B cell (primary cell): ENCODE measurements around the gene PRR14. TPM values are rescaled to one million over a fixed set of nuclear protein-coding genes. Genes with fewer than 3 reads are reported as not detected.
A peak's percentile ranks its signal among the peaks of the same experiment; 100 is the strongest.

ENCODE experiments used
- ATAC-seq: fragments of 200-7000 bp; cut with Tn5 transposase; one replicate; pipeline ENCODE4 v1.10.0; 2021; ENCODE audit warnings: low read depth, mild to moderate bottlenecking, moderate number of reproducible peaks, moderate library complexity
- CTCF ChIA-PET: fragments of 350-600 bp; sonication (Branson Sonifier 250); formaldehyde crosslinking; loops from one replicate; lab custom pipeline; 2021; ENCODE audit warnings: antibody characterized with exemption, inconsistent platforms; lab: Charles Lee
- POLR2A ChIA-PET: fragments of 350-600 bp; sonication (Branson Sonifier 250); formaldehyde crosslinking; loops from one replicate; lab custom pipeline; 2021; ENCODE audit warnings: antibody characterized with exemption; lab: Charles Lee
- DNase-seq: peaks from one replicate; pipeline ENCODE4 v3.0.0; 2013
- H2AFZ ChIP-seq: 2 replicates; pipeline ENCODE4 v1.6.1; 2012; ENCODE audit warnings: mild to moderate bottlenecking, low read depth, low read length; ENCODE audit not compliant: insufficient read depth, poor library complexity, severe bottlenecking
- H3K27ac ChIP-seq, 2 donors: 1 replicate in 1 of 2; 2 replicates in 1 of 2; pipeline ENCODE4 v1.5.1; 2012 to 2013; ENCODE audit warnings: low read length in 2 of 2, mild to moderate bottlenecking in 2 of 2, moderate library complexity in 1 of 2
- H3K27me3 ChIP-seq, 4 experiments: fragments of 200-600 bp in 1 of 4; sonication (generic) in 1 of 4; replicated peaks in 1 of 4; 1 replicate in 2 of 4; 2 replicates in 2 of 4; pipeline versions ENCODE4 v1.6.1 to v1.7.0; 2013 to 2016; ENCODE audit warnings: low read length in 3 of 4, mild to moderate bottlenecking in 2 of 4, mixed read lengths in 1 of 4, moderate library complexity in 1 of 4; ENCODE audit not compliant: insufficient read depth in 4 of 4, control insufficient read depth in 3 of 4; ENCODE audit errors: control extremely low read depth in 1 of 4
- H3K36me3 ChIP-seq, 2 experiments: replicated peaks in 1 of 2; 1 replicate in 1 of 2; 2 replicates in 1 of 2; pipeline versions ENCODE4 v1.6.1 to v1.7.1; 2013; ENCODE audit warnings: low read length in 1 of 2; ENCODE audit not compliant: insufficient read depth in 2 of 2, control insufficient read depth in 1 of 2; ENCODE audit errors: control extremely low read depth in 1 of 2, extremely low read depth in 1 of 2
- H3K4me1 ChIP-seq, 2 donors: fragments of 200-600 bp in 1 of 2; sonication (generic) in 1 of 2; 1 replicate in 1 of 2; 2 replicates in 1 of 2; pipeline versions ENCODE4 v1.5.1 to v1.6.1; 2013 to 2017; ENCODE audit warnings: low read length in 2 of 2; ENCODE audit not compliant: control insufficient read depth in 2 of 2, insufficient read depth in 2 of 2
- H3K4me2 ChIP-seq: replicated peaks from 2 replicates; pipeline ENCODE3; 2012; ENCODE audit warnings: mild to moderate bottlenecking, low read depth, low read length; ENCODE audit not compliant: poor library complexity, severe bottlenecking
- H3K4me3 ChIP-seq, 5 experiments: fragments of 200-600 bp in 1 of 5; sonication (generic) in 1 of 5; 1 replicate in 3 of 5; 2 replicates in 2 of 5; pipeline versions ENCODE4 v1.5.1 to v1.7.0; 2011 to 2016; ENCODE audit warnings: low read length in 4 of 5, mild to moderate bottlenecking in 4 of 5, low read depth in 2 of 5, control low read depth in 1 of 5, moderate library complexity in 1 of 5; ENCODE audit not compliant: insufficient read depth in 1 of 5; ENCODE audit errors: control extremely low read depth in 1 of 5, extremely low read depth in 1 of 5
- H3K79me2 ChIP-seq: fragments of 200-600 bp; sonication (generic); one replicate; pipeline ENCODE4 v1.6.0; 2016; ENCODE audit warnings: low read length; ENCODE audit not compliant: control insufficient read depth, insufficient read depth
- H3K9ac ChIP-seq: fragments of 200-600 bp; sonication (generic); 2 replicates; pipeline ENCODE4 v1.6.1; 2017; ENCODE audit warnings: mild to moderate bottlenecking, low read length, moderate library complexity
- H3K9me3 ChIP-seq, 3 donors: one replicate each; pipeline versions ENCODE4 v1.6.1 to v1.7.1; 2013; ENCODE audit warnings: low read length in 2 of 3; ENCODE audit not compliant: control insufficient read depth in 2 of 3, insufficient read depth in 1 of 3; ENCODE audit errors: control extremely low read depth in 1 of 3
- H4K20me1 ChIP-seq: 2 replicates; pipeline ENCODE4 v1.6.0; 2012; ENCODE audit warnings: mild to moderate bottlenecking, low read length; ENCODE audit not compliant: insufficient read depth, control insufficient read depth, poor library complexity, severe bottlenecking
- H3K27ac Mint-ChIP-seq: one replicate; pipeline ENCODE4 v1.8.0; 2021; ENCODE audit warnings: mixed read lengths
- H3K27me3 Mint-ChIP-seq: one replicate; pipeline ENCODE4 v1.8.0; 2021; ENCODE audit warnings: mixed read lengths
- H3K4me1 Mint-ChIP-seq: one replicate; pipeline ENCODE4 v1.8.0; 2021; ENCODE audit warnings: mixed read lengths
- H3K4me3 Mint-ChIP-seq: one replicate; pipeline ENCODE4 v1.8.0; 2021; ENCODE audit warnings: mixed read lengths
- H3K9me3 Mint-ChIP-seq: one replicate; pipeline ENCODE4 v1.8.0; 2022; ENCODE audit warnings: mixed read lengths; ENCODE audit not compliant: insufficient read depth
- CTCF ChIP-seq: fragments of 200-600 bp; IDR thresholded peaks from one replicate; pipeline ENCODE4 v1.8.0; 2022; ENCODE audit warnings: antibody characterized with exemption, mild to moderate bottlenecking
- EZH2 ChIP-seq: IDR thresholded peaks from 2 replicates; pipeline ENCODE4 v1.6.1; 2012; ENCODE audit warnings: borderline replicate concordance, low read depth, mild to moderate bottlenecking, moderate library complexity, low read length; ENCODE audit not compliant: insufficient read depth, poor library complexity, severe bottlenecking
- WGBS: methylation state at CpG from one replicate; pipeline ENCODE4 v1.1.5; 2013; ENCODE audit warnings: missing lambda C conversion rate; ENCODE audit not compliant: insufficient coverage; 5-methylcytosine and 5-hydroxymethylcytosine counted together
- intact Hi-C: fragments of 100-400 bp; cut with micrococcal nuclease; formaldehyde crosslinking; loops from one replicate; pipeline ENCODE4 v1.10.0; 2022
- polyA plus RNA-seq: library from polyadenylated mRNA; depleted of rRNA; stranded (reverse); fragments of >200 nt; gene quantifications from 2 replicates; pipeline ENCODE4 v1.2.3, GENCODE V29; 2012
- total RNA-seq, 2 donors: library from RNA; stranded (reverse); fragments of 120-200 nt in 1 of 2; gene quantifications; 1 replicate in 1 of 2; 2 replicates in 1 of 2; pipeline versions ENCODE4 v1.2.3 to v1.2.4, GENCODE V29; 2013 to 2022

Gene PRR14
- total and polyA plus RNA-seq, 2 donors (not counting 1 experiment from before 2014, with no cell fraction given) = 62.4 to 95.8 TPM

GRCh38 chr16:30615358-30616091 is 35.2 kb upstream of the PRR14 start:
- H3K4me2 ChIP-seq = no peak overlapping the region
- no peaks in the 10 kb centered on the region for H3K9me3 ChIP-seq
- no peak overlapping the region for H3K27ac ChIP-seq
- no peaks in the 10 kb centered on the region for H3K36me3 ChIP-seq
- H3K4me1 Mint-ChIP-seq = peaks cover 9% of the 10 kb centered on the region
- intact Hi-C loops = no loop called here
- H4K20me1 ChIP-seq = no peaks in the 10 kb centered on the region
- ChIA-PET CTCF (interaction anchor here (0.8 to 3.9 kb wide), 11 partner anchors 11 to 213 kb away, joined by 3 to 13 read pairs (median 4); partner anchors contain the start of gene DCTPP1), POLR2A (interaction anchor here (2.1 kb wide), 1 partner anchor 185 kb away, joined by 4 read pairs; the partner anchor contains the start of gene DCTPP1)
- no peak for TF ChIP-seq EZH2
- peak; percentile 73 for TF ChIP-seq CTCF
- peak; percentile 68 for DNase-seq
- H3K27me3 ChIP-seq = no peaks in the 10 kb centered on the region
- H3K9ac ChIP-seq = no peak overlapping the region
- no peak overlapping the region for H3K27ac Mint-ChIP-seq
- peaks cover 5 to 12% of the 10 kb centered on the region in 2 donors for H3K4me1 ChIP-seq
- no peaks in the 10 kb centered on the region for H3K9me3 Mint-ChIP-seq
- peaks cover 6% of the 10 kb centered on the region for H3K27me3 Mint-ChIP-seq
- H3K4me3 Mint-ChIP-seq = no peak overlapping the region
- WGBS = 68% methylated on average over 10 of the region's 12 CpGs
- no peak overlapping the region for H2AFZ ChIP-seq
- ATAC-seq = peak; percentile 64
- H3K79me2 ChIP-seq = no peaks in the 10 kb centered on the region
- no peak overlapping the region for H3K4me3 ChIP-seq

- Histone ChIP-seq H4K20me1 (no peaks in the 10 kb centered on the region), H3K27me3 (no peaks in the 10 kb centered on the region), H3K4me1 (peaks cover under 1 to 2% of the 10 kb centered on the region in 2 donors), H3K4me2 (no peak overlapping the region), H3K4me3 (no peak overlapping the region), H3K27ac (no peak overlapping the region), H3K9ac (no peak overlapping the region), H3K79me2 (no peaks in the 10 kb centered on the region), H3K36me3 (no peaks in the 10 kb centered on the region), H3K9me3 (no peaks in the 10 kb centered on the region), H2AFZ (no peak overlapping the region)
- intact Hi-C loops = no loop called here
- TF ChIP-seq CTCF = no peak
- no peak for TF ChIP-seq EZH2
- WGBS = 100% methylated on average over 2 of the region's 4 CpGs
- peaks cover 21% of the 10 kb centered on the region for H3K27me3 Mint-ChIP-seq
- POLR2A ChIA-PET = interaction anchor here (0.7 kb wide), 1 partner anchor 552 kb away, joined by 3 read pairs; no protein-coding TSS in a partner anchor
- no peak overlapping the region for H3K4me3 Mint-ChIP-seq
- ATAC-seq (no peak), DNase-seq (no peak)
- H3K9me3 Mint-ChIP-seq = no peaks in the 10 kb centered on the region
- CTCF ChIA-PET = interaction anchor here (0.8 to 2.3 kb wide), 5 partner anchors 10 to 201 kb away, joined by 3 to 10 read pairs (median 3); partner anchors contain the start of gene DCTPP1
- no peak overlapping the region for H3K27ac Mint-ChIP-seq
- H3K4me1 Mint-ChIP-seq = peaks cover 2% of the 10 kb centered on the region
These were observed 31.6 kb upstream of the PRR14 start for GRCh38 chr16:30619202-30619601.
